Measurements from ENCODE around the gene ATP2C1.
"Not testable (repeated sequence)": the region's sequence is repeated elsewhere in the genome, so short reads cannot be mapped to it uniquely, and the experiment has no call there.

ATP2C1 gene

GRCh38 chr3:130851277-130851676, 42.6 kb upstream of the ATP2C1 start:
- no peak for TF ChIP-seq CTCF (IDR thresholded peaks at IDR 0.05; ENCODE audit: borderline replicate concordance, insufficient read depth, low read depth, low read length)
- peak overlapping the region; percentile 68 for H3K4me3 ChIP-seq (ENCODE audit: low read depth, low read length)

GRCh38 chr3:130853581-130853980, 40.3 kb upstream of the ATP2C1 start:
- no peak for TF ChIP-seq CTCF (IDR thresholded peaks at IDR 0.05; ENCODE audit: borderline replicate concordance, insufficient read depth, low read depth, low read length)
- peak overlapping the region; percentile 46 for H3K4me3 ChIP-seq (ENCODE audit: low read depth, low read length)

GRCh38 chr3:130854208-130854864, 39.5 kb upstream of the ATP2C1 start:
- TF ChIP-seq CTCF (IDR thresholded peaks at IDR 0.05; ENCODE audit: borderline replicate concordance, insufficient read depth, low read depth, low read length) = no peak
- H3K4me3 ChIP-seq (ENCODE audit: low read depth, low read length) = peak overlapping the region; percentile 46

GRCh38 chr3:130857336-130858026, 36.4 kb upstream of the ATP2C1 start:
- H3K4me3 ChIP-seq (ENCODE audit: low read depth, low read length) = no peak overlapping the region
- TF ChIP-seq CTCF (IDR thresholded peaks at IDR 0.05; ENCODE audit: borderline replicate concordance, insufficient read depth, low read depth, low read length) = no peak

GRCh38 chr3:130862130-130862529, 31.8 kb upstream of the ATP2C1 start:
- not testable (repeated sequence) for H3K4me3 ChIP-seq (ENCODE audit: low read depth, low read length)

- H3K4me3 ChIP-seq (ENCODE audit: low read depth, low read length) = no peak overlapping the region
- no peak for TF ChIP-seq CTCF (IDR thresholded peaks at IDR 0.05; ENCODE audit: borderline replicate concordance, insufficient read depth, low read depth, low read length)
Observed at GRCh38 chr3:130865489-130865888, 28.4 kb upstream of the ATP2C1 start.

- no peak for TF ChIP-seq CTCF (IDR thresholded peaks at IDR 0.05; ENCODE audit: borderline replicate concordance, insufficient read depth, low read depth, low read length)
- no peak overlapping the region for H3K4me3 ChIP-seq (ENCODE audit: low read depth, low read length)
Observed at GRCh38 chr3:130866327-130866726, 27.6 kb upstream of the ATP2C1 start.
